Neural progenitor cell (in vitro differentiated cells): Measurements from ENCODE around the gene AMN.

Source experiments
- CTCF ChIP-seq: fragments of 200-600 bp; sonication (generic); IDR thresholded peaks from 2 replicates; pipeline ENCODE4 v1.5.1; 2017; ENCODE audit warnings: antibody characterized with exemption, mild to moderate bottlenecking
- EZH2phosphoT487 ChIP-seq: fragments of 200-600 bp; sonication (generic); IDR thresholded peaks from 2 replicates; pipeline ENCODE4 v1.6.1; 2017; ENCODE audit warnings: antibody characterized with exemption

GRCh38 chr14:102911991-102912761 lies 10.3 kb upstream of the AMN start:
- TF ChIP-seq CTCF (no peak), EZH2phosphoT487 (no peak)
